GM12874 (cell line): ENCODE results near the gene DOCK3.

Experiments
- TF ChIP-seq, protein P1 (sequence below): IDR thresholded peaks from 2 replicates; pipeline ENCODE4 v1.5.1; 2011; ENCODE audit warnings: low read depth, mild to moderate bottlenecking, control low read depth, low read length, moderate library complexity; ENCODE audit not compliant: insufficient read depth

DOCK3 gene

DNA sequence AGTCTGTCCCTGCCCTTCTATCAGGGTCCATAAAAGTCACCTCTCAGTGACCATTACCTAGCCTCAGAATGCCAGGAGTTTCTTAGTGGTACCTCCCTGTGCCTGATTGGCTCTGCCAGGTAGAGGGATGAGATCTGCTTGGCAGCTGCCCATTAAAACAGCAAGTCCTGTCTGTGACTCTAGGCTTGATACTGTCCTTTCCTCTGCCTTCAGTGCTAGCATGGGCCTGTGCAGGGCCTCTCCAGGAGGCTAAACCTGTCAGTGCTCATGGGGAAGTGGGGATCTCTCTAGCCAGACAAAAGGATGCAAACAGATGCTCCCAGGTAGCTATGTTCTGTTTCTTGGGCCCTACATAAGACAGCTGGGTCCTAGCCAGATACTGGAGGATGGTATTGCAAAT is 700.4 kb downstream of the DOCK3 start:
- TF ChIP-seq, protein P1, sequence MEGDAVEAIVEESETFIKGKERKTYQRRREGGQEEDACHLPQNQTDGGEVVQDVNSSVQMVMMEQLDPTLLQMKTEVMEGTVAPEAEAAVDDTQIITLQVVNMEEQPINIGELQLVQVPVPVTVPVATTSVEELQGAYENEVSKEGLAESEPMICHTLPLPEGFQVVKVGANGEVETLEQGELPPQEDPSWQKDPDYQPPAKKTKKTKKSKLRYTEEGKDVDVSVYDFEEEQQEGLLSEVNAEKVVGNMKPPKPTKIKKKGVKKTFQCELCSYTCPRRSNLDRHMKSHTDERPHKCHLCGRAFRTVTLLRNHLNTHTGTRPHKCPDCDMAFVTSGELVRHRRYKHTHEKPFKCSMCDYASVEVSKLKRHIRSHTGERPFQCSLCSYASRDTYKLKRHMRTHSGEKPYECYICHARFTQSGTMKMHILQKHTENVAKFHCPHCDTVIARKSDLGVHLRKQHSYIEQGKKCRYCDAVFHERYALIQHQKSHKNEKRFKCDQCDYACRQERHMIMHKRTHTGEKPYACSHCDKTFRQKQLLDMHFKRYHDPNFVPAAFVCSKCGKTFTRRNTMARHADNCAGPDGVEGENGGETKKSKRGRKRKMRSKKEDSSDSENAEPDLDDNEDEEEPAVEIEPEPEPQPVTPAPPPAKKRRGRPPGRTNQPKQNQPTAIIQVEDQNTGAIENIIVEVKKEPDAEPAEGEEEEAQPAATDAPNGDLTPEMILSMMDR = no peak

DNA sequence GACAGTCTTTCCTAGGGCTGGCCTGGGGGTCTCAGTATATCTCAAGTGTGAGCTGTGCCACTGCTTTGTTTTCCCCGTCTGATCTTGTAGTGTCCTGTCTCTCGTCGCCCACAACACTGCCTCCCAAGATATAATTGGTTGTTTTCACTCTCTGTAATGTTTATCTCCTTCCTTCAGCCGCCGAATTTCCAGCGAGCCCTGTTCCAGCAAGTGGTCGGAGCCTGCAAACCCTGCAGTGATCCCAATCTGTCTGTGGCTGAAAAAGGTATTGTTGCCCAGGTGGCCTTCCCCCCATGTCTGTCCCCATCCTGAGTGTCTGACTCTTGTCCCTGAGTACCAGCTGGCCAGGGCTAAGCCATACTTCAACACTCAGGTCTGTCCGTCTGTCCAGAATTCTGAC is 700.8 kb downstream of the DOCK3 start:
- TF ChIP-seq, protein P1 = no peak

DNA sequence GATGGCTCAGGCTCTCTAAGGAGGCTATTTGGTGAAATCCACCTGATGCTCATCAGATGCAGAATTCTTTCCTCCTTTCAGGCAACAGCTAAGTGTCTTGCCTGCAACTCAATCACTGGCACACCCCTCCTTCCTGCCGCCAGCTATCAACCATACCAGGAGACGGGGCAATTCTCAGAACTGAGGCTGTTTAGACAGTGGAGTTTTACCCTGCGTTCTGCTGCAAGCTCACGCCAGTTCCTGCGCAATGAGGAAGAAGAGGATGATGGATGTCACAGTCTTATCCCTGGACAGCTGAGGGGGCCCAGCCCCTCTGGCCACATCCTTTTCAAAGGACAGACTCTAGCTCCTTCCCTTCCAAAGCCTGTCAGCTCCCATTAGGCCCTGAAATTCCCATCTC is 703.3 kb downstream of the DOCK3 start:
- TF ChIP-seq, protein P1 = no peak

DNA sequence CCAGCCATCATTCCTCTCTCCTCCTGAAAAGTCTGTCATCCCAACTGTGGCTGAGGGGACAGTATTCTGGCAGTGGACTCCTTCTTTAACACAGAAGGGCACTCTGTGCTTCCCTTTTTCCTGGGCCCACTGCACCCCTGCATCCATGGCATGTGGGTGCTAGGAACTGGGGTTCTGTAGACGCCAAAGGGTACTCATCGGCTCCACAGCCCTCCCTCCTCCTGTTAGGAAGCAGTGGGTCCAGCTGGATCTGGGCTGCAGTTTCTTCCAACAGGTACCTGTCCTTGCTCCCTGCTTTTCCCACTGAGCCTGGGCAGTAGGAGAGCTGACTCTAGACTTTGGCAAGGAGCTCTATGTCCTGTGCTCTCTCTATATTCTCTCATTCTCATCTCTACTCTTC is 704.0 kb downstream of the DOCK3 start:
- TF ChIP-seq, protein P1 = no peak

DNA sequence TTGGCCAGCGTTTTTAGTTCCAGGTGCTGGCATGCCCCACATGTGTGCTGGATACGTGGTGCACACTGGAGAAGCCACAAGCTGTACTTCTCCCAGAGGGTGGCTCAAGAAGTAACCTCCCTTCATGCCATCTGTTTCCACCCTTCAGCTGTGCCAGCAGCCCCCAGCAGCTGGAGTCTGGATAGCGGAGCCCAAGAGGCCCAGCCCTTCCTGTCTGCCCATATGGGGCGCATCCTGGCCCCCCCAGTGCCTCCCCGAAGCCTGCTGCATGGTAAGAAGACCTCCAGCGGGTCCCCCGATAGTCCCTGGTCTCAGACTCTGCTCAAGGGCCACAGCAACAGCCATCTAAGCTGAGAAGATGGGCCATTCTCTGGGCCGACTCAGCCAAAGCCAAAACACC is 704.6 kb downstream of the DOCK3 start:
- TF ChIP-seq, protein P1 = no peak

DNA sequence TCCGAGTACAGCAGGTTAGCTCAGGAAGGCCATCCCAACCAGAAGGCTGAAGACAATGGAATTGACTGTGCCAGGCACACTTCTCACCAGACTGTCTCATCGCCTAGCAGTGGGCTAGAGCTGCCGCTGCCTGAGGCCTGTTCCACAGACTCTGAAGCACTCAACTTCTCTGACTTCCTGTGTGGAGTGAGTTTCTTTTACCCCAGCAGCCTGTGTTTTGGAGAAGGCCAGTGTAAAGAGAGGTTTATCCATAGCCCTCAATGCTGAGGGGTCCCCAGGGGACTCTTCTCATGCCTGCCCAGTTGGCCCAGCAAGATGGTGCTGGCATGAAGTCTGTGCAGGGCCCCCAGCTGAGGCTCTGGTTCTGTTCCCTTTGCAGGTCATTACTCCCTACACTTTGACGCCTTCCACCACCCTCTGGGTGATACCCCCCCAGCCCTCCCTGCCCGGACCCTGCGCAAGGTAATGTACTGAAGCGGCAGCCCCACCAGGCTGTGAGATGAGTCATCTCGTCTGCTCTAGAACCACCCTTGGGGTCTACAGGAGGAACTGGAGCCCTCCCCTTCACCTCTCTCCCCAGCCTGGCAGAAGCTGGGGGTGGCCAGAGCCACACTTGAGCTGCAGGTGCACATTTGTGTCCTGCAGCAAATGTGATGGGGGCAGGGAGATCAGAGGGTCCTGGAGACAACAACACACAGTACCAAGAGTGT is 705.2 kb downstream of the DOCK3 start:
- TF ChIP-seq, protein P1 = no peak

DNA sequence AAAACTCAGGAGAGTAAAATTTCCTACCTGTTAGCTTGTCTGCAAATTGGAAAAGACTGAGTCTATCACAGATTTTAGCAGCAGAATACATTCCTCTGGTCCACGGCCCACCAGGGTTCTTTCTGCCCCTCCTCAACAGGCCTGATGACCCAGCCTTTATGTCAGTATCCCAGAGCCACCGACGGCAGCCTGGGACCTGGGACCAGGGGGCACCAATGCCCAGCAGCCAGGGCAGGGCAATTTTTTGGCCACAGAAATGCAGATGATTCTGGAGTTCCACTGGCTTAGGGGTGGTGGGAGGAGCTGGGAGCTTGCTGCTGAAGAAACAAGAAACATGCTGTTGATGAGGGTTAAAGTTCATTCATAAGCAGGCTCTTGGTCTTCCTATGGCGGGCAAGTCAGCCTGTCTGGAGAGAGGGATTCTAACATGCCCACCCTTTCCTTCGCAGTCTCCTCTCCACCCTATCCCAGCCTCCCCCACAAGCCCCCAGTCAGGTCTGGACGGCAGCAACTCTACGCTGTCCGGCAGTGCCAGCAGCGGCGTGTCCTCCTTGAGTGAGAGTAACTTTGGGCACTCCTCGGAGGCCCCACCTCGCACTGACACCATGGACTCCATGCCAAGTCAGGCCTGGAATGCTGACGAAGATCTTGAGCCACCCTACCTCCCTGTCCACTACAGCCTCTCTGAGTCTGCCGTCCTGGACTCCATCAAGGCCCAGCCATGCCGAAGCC is 706.0 kb downstream of the DOCK3 start:
- TF ChIP-seq, protein P1 = no peak
